ENCODE data around the gene SHB.

Gene SHB

GRCh38 chr9:38088006-38088925 is 19.2 kb upstream of the SHB start:
- in situ Hi-C loops (cut with HindIII; ENCODE audit: low sequenced_read_pairs), result no loop called here

GRCh38 chr9:38086496-38086895 is 17.5 kb upstream of the SHB start:
- in situ Hi-C loops (cut with HindIII; ENCODE audit: low sequenced_read_pairs), result no loop called here

GRCh38 chr9:38085308-38085707 is 16.3 kb upstream of the SHB start:
- in situ Hi-C loops (cut with HindIII; ENCODE audit: low sequenced_read_pairs), result no loop called here

GRCh38 chr9:38084556-38084880 is 15.5 kb upstream of the SHB start:
- in situ Hi-C loops (cut with HindIII; ENCODE audit: low sequenced_read_pairs), result no loop called here

- in situ Hi-C loops (cut with HindIII; ENCODE audit: low sequenced_read_pairs), result no loop called here
Observed at GRCh38 chr9:38083858-38084555, 15.0 kb upstream of the SHB start.

DNA sequence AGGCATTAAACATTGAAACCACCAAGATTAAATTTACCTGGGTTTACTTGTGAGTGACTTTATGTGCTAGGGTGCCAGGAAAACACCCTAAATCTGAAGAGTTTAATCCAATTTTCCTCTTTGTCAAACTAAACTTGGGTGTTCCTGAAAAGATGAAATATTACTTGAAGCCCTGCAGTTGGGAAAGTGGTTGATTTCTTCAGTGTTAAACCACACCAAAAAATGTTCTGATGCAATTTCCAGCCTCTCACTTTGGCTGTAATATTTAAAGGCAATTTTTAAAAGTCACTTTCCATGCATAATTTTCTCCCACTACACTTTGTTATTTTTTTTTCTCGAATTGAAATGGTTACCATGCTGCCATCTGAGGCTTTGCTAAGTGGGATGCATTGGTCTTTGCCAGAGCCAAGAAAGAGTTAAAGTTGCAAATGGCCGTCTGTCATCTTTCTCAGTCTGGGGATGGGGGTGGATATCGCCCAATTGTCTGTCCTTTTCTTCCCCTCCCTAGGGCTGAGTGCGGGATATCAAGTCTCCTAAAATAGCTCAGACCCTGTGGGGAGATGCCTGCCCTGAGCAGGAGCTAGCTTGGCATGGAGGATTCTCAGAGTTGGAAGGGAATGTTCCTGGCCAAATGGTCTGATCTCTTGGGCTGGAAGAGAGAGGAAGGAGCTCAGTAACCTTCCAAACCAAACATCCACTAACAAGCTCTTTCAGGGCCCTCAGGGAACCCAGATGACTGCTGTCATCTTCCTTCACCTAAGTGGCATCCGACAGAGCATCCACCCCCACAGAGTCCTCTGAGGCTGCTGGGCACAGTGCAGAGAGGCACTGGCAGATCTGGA is 13.6 kb upstream of the SHB start:
- in situ Hi-C loops (cut with HindIII; ENCODE audit: low sequenced_read_pairs), result no loop called here

DNA sequence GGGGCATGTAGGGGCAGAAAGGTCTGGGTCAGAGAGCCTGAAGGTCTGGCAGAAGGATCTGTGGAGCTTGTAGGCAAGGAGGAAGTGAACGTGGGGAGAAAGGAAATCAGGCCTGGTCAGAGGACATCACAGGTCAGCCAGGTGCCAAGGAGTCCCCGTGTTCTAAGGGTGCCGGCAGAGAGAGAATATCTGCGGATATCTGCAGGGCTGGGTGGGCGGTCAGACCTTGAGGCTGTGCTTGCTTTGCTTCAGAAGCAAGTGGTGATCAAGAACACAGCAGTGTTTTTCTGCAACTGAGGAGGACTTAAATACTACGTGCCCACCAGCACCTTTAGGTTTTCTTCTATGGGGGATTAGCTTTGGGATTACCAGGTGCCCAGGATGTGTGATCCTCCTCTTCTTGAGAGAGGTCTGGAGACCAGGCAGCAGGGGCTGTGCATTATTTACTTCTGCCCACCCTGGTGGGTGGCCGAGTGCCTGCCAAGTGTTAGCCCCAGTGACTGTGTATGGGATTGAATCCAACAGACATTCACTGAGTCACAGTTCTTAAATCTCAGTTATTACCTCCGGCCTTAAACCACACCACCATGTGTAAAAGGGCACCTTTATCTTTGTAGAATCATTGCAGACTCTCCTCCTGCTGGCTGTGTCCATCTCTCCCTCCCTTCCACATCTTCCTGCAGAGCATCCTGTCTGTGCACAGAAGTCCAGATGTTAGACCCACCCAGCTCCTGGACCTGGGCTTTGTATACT is 12.5 kb upstream of the SHB start:
- in situ Hi-C loops (cut with HindIII; ENCODE audit: low sequenced_read_pairs), result no loop called here

- in situ Hi-C loops (cut with HindIII; ENCODE audit: low sequenced_read_pairs), result no loop called here
Observed at GRCh38 chr9:38079461-38080031, 10.5 kb upstream of the SHB start.

- in situ Hi-C loops (cut with HindIII; ENCODE audit: low sequenced_read_pairs), result no loop called here
Observed at GRCh38 chr9:38075272-38075671, 6.2 kb upstream of the SHB start.

DNA sequence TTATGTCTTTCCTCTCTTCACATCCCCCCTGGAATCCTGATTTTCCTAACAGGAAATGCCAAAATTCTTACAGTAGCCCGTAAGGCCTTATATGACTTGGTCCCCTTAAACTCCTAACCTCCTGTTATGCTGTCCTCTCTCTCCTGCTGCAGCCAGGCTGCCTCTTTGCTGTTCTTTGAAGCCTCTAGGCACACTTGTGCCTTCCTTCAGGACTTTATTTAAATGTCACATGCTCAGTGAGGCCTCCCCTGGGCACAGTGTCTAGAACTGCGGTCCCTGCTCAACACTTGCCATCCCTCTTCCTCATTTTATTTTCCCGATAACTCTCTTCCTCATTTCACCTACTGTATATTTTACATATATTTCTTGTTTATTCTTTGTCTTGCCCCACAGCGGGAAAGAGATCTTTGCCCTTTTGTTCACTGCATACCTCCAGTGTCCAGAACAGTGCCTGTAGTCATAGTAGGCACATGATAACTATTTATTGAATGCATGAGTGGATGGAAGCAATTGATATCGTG is 5.5 kb upstream of the SHB start:
- in situ Hi-C loops (cut with HindIII; ENCODE audit: low sequenced_read_pairs), result no loop called here

DNA sequence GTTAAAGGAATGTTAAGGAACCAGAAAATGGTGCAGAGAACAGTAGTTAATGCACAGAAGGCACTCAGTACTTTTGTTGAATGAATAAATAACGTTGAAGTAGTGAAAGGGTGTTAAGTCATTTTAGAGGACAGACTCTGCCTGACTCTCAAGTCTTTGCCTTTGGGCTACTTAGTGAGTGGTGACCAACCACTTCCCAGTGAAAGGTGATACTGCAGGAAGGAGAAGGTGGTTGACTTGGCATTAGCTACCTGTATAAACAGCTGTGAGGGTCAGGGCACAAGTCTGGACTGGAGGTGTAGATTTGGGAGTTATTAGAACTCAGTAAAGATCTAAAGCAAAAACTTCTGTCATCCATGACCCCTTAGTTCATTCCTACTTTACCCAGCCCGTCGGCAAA is 4.9 kb upstream of the SHB start:
- in situ Hi-C loops (cut with HindIII; ENCODE audit: low sequenced_read_pairs), result no loop called here

DNA sequence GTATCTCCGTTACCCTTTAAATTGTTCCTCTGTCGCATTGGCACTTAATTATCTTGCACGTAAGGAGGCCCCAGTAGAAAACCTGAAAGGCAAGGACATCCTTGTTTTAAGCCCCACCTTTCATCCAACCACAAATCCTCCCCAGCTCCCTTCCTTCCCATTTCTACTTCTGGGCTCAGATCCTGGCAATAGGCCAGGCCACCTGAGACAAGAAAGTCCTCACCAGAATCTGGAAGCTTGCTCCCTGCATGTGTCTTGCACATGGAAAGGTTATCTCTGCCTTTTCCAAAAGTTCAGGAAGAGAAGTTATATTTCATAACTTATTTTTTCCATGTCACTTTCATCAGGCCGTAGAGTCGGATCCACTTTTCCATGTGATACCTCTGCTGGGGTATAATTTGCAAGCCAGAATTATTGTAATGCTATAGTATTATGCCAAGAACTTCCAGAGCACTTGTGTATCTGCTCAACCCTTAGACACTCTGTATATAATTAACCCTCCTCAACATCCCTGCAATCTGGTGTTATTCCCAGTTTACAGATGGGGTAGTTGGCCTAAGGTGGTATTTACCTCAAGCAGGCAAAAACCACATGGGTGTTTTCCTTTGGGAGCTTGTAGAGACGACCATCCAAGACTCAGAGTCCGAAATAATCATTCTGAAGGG is 2.6 kb upstream of the SHB start:
- in situ Hi-C loops (cut with HindIII; ENCODE audit: low sequenced_read_pairs), result no loop called here

DNA sequence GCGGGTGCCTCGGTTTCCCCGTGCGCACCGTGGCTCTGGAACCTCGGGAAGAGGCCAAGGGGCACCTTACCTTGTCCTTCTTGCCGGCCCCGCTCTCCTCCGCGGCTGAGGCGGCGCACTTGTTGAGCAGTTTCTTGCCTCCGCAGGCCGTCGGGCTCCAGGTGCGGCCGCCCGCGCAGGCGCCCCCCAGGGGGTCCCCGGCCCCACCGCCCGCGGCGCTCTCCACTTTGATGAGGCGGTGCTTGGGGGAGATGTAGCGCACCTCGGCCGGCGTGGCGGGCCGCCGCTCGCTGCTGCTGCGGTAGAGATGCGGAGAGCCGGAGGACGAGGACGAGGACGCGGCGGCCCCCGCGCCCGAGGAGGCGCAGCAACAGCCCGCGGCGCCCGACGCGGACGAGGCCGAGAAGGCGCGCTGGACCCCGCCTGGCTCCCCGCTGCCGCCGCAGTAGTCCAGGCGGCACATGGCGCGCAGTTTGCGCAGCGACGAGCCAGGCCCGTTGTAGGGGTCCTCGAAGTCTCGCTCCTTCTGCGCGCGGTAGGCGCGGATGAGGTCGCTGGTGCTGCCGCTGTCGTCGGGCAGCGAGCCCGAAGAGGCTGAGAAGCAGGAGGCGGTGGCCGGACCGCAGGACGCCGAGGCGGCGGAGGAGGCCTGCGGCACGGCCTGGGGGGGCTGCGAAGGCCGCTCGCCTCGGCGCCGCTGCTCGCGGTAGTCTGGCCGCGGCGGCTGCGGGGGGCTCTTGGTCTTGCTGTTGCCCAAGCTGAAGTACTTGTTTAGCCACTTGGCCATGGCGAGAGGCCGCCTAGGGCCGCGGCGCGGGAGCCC is 957 bp downstream of the SHB start:
- in situ Hi-C loops (cut with HindIII; ENCODE audit: low sequenced_read_pairs), result no loop called here

- in situ Hi-C loops (cut with HindIII; ENCODE audit: low sequenced_read_pairs), result no loop called here
Observed at GRCh38 chr9:38066914-38067858, 1.8 kb downstream of the SHB start.

- in situ Hi-C loops (cut with HindIII; ENCODE audit: low sequenced_read_pairs), result no loop called here
Observed at GRCh38 chr9:38066197-38066913, 2.7 kb downstream of the SHB start.

DNA sequence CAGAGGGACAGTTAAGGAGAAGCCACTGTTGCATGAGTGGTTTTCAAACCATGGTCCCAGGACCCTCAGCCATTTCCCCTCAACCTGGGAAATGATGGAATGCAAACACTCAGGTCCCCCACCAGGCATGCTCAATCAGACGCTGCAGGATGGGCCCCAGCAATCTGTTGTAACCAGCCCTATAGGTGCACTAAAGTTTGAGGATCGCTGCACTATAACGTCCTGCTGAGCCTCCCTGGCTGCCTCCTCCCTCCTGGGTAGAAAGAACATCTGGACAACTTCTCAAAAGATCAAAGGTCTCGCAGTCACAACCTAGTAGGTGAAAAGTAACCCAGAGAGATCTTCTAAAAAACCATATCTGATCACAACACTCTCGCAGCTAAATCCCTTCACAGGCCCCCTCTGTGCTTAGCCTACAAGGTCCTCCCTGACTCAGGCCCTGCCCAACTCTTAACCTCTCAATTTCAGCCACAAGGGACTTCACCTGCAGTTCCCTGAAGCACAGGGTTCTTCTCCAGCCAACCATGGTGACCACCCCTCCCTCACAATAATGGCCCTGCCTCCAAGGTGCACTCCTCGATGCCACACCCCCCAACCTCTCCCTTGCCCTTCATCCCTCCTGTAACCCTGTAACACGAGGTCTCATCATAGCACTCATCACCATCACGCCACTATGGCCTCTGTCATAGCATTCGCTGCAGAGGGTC is 3.5 kb downstream of the SHB start:
- in situ Hi-C loops (cut with HindIII; ENCODE audit: low sequenced_read_pairs), result no loop called here

Data from DLD1 (cell line).